Esophagus muscularis mucosa (tissue), 4 donors: Measurements from ENCODE around the gene EI24.

Source experiments
- EP300 ChIP-seq: sonication (generic); formaldehyde crosslinking; IDR thresholded peaks from one replicate; pipeline ENCODE4 v1.6.1; 2017; ENCODE audit warnings: antibody characterized with exemption
- POLR2A ChIP-seq: fragments of 450-650 bp; IDR thresholded peaks from one replicate; pipeline ENCODE4 v1.6.1; 2017; ENCODE audit warnings: antibody characterized with exemption, moderate library complexity, mild to moderate bottlenecking, low read depth
- TF ChIP-seq, protein P1 (sequence below), 3 experiments: fragments of 200-600 bp in 2 of 3; fragments of 450-650 bp in 1 of 3; sonication (generic) in 2 of 3; IDR thresholded peaks; one replicate each; pipeline ENCODE4 v1.5.1; 2017 to 2019; ENCODE audit warnings: antibody characterized with exemption in 3 of 3, mild to moderate bottlenecking in 2 of 3, moderate library complexity in 1 of 3

DNA sequence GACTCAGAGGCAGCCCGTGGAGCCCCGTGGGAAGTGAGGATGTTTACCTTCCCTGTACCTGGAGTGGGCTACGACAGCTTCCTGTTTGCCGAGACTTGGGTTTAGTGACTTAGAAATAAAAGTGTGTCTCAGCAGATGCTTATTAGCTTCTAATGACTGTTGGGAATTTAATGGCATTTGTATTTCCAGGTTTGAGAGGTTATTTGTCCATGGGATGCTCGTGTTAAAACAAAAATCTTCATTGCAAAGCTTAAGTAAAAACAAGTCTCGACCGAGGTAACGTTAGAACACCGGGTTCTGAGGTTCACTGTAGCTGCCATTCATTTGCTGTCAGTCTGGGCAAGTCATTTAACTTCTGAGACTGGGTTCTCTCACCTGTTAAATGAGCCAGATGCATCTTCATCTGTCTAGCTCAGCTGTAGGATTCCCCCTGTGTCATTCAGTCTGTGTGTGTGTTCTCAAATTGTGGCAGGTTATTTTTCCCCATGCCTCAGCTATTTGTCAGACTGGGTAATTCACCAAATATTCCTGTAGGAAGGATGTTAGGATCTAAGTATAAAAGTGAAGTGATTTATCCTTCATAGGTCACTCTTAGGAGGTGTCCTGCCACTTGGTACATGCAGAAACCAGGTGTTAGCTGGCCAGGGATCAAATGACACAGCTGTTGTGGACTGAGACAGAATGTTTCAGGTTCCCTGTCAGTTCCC, 791 bp downstream of the EI24 start:
- no peak for TF ChIP-seq POLR2A
- TF ChIP-seq, protein P1, sequence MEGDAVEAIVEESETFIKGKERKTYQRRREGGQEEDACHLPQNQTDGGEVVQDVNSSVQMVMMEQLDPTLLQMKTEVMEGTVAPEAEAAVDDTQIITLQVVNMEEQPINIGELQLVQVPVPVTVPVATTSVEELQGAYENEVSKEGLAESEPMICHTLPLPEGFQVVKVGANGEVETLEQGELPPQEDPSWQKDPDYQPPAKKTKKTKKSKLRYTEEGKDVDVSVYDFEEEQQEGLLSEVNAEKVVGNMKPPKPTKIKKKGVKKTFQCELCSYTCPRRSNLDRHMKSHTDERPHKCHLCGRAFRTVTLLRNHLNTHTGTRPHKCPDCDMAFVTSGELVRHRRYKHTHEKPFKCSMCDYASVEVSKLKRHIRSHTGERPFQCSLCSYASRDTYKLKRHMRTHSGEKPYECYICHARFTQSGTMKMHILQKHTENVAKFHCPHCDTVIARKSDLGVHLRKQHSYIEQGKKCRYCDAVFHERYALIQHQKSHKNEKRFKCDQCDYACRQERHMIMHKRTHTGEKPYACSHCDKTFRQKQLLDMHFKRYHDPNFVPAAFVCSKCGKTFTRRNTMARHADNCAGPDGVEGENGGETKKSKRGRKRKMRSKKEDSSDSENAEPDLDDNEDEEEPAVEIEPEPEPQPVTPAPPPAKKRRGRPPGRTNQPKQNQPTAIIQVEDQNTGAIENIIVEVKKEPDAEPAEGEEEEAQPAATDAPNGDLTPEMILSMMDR (IDR thresholded peaks at IDR 0.05) = no peak
- no peak for TF ChIP-seq EP300
